Liver (tissue), 4 donors: ENCODE results near the gene BSDC1. TPM values are rescaled to one million over a fixed set of nuclear protein-coding genes. Genes with fewer than 3 reads are reported as not detected.

Source experiments
- polyA plus RNA-seq, 2 donors: library from polyadenylated mRNA; stranded (reverse) in 1 of 2; unstranded in 1 of 2; fragments of 200-250 nt in 1 of 2; fragments of >200 nt in 1 of 2; fragmentation: Nextera tagmentation in 1 of 2; extraction: Ambion mirVana in 1 of 2; gene quantifications; one replicate each; pipeline versions ENCODE4 v1.2.1 to v1.2.3, GENCODE V29; 2013 to 2015
- total RNA-seq, 2 donors: library from RNA; depleted of rRNA; stranded (reverse); fragments of >200 nt; gene quantifications; one replicate each; pipeline ENCODE4 v1.2.3, GENCODE V29; 2014
- donor health status: healthy.
- donor health status: healthy.
- donor health status: healthy.

Gene BSDC1
- total and polyA plus RNA-seq, 4 donors = 40.0 to 65.9 (median 52.0) TPM

Other genes starting within 250 kb of the BSDC1 start
- 10 to 100 TPM; 31.7 to 46.7 TPM for gene TXLNA, start 214.8 kb downstream of the BSDC1 start, total RNA-seq
- 10 to 100 TPM; 17.9 to 26.1 TPM for gene TXLNA, start 214.8 kb downstream of the BSDC1 start, polyA plus RNA-seq
- 10 to 100 TPM in 1 of 2 donors, under 1 TPM in 1; 0.75 to 20.6 TPM for gene CCDC28B, start 193.8 kb downstream of the BSDC1 start, total RNA-seq
- gene CCDC28B, start 193.8 kb downstream of the BSDC1 start, polyA plus RNA-seq = 1 to 10 TPM in 1 of 2 donors, under 1 TPM in 1; 0.91 to 1.2 TPM
- gene IQCC, start 188.8 kb downstream of the BSDC1 start, total RNA-seq = 1 to 10 TPM in 1 of 2 donors, under 1 TPM in 1; 0.42 to 2.3 TPM
- gene IQCC, start 188.8 kb downstream of the BSDC1 start, polyA plus RNA-seq = under 1 TPM; 0.48 to 0.74 TPM
- not detected for gene DCDC2B, start 185.4 kb downstream of the BSDC1 start, total RNA-seq
- under 1 TPM in 1 of 2 donors, not detected in 1; 0.08 TPM for gene DCDC2B, start 185.4 kb downstream of the BSDC1 start, polyA plus RNA-seq
- 1 to 10 TPM; 5.9 to 6.8 TPM for gene TMEM234, start 172.1 kb downstream of the BSDC1 start, total RNA-seq
- gene TMEM234, start 172.1 kb downstream of the BSDC1 start, polyA plus RNA-seq = 1 to 10 TPM; 5.4 to 6.3 TPM
- 100 to 1,000 TPM in 1 of 2 donors, 10 to 100 TPM in 1; 93.0 to 114 TPM for gene EIF3I, start 172.0 kb downstream of the BSDC1 start, total RNA-seq
- 100 to 1,000 TPM in 1 of 2 donors, 10 to 100 TPM in 1; 75.0 to 106 TPM for gene EIF3I, start 172.0 kb downstream of the BSDC1 start, polyA plus RNA-seq
- 1 to 10 TPM in 1 of 2 donors, under 1 TPM in 1; 0.47 to 2.8 TPM for gene FAM167B, start 147.2 kb downstream of the BSDC1 start, total RNA-seq
- 1 to 10 TPM; 4.8 to 9.2 TPM for gene FAM167B, start 147.2 kb downstream of the BSDC1 start, polyA plus RNA-seq
- 1 to 10 TPM in 1 of 2 donors, under 1 TPM in 1; 0.93 to 3.8 TPM for gene LCK, start 143.2 kb downstream of the BSDC1 start, total RNA-seq
- 1 to 10 TPM; 1.2 to 1.3 TPM for gene LCK, start 143.2 kb downstream of the BSDC1 start, polyA plus RNA-seq
- gene HDAC1, start 102.4 kb downstream of the BSDC1 start, total RNA-seq = 10 to 100 TPM; 57.3 to 58.1 TPM
- 10 to 100 TPM; 32.1 to 33.1 TPM for gene HDAC1, start 102.4 kb downstream of the BSDC1 start, polyA plus RNA-seq
- 10 to 100 TPM; 13.0 to 20.3 TPM for gene MARCKSL1, start 58.2 kb downstream of the BSDC1 start, total RNA-seq
- gene MARCKSL1, start 58.2 kb downstream of the BSDC1 start, polyA plus RNA-seq = 10 to 100 TPM; 16.6 to 29.5 TPM
- gene FAM229A, start 32.0 kb downstream of the BSDC1 start, total RNA-seq = 1 to 10 TPM; 2.4 to 3.3 TPM
- gene FAM229A, start 32.0 kb downstream of the BSDC1 start, polyA plus RNA-seq = 1 to 10 TPM; 1.6 to 1.8 TPM
- gene TSSK3, start 31.9 kb downstream of the BSDC1 start, total RNA-seq = under 1 TPM in 1 of 2 donors, not detected in 1; 0.50 TPM
- gene TSSK3, start 31.9 kb downstream of the BSDC1 start, polyA plus RNA-seq = under 1 TPM in 1 of 2 donors, not detected in 1; 0.14 TPM
- under 1 TPM in 1 of 2 donors, not detected in 1; 0.05 TPM for gene ZBTB8B, start 70.6 kb upstream of the BSDC1 start, total RNA-seq
- under 1 TPM in 1 of 2 donors, not detected in 1; 0.01 TPM for gene ZBTB8B, start 70.6 kb upstream of the BSDC1 start, polyA plus RNA-seq
- gene ZBTB8A, start 145.0 kb upstream of the BSDC1 start, total RNA-seq = 1 to 10 TPM in 1 of 2 donors, under 1 TPM in 1; 0.93 to 3.3 TPM
- 1 to 10 TPM; 1.2 to 1.3 TPM for gene ZBTB8A, start 145.0 kb upstream of the BSDC1 start, polyA plus RNA-seq